Measurements from ENCODE around the gene TBX5. TPM values are rescaled to one million over a fixed set of nuclear protein-coding genes. Genes with fewer than 3 reads are reported as not detected.

The TBX5 gene
- polyA plus RNA-seq, 1 of the 3 experiments (the other 2 are of a cell fraction) = not detected

GRCh38 chr12:114361545-114361944 lies 44.4 kb downstream of the TBX5 start (continued):
- TF ChIP-seq PBX3 (IDR thresholded peaks at IDR 0.05) = no peak

GRCh38 chr12:114360485-114360884 lies 45.5 kb downstream of the TBX5 start:
- Histone ChIP-seq H3K4me3 (ENCODE audit: low read depth in 2 of 2, low read length in 1 of 2) (no peak overlapping the region), H3K4me2 (no peak overlapping the region), H3F3A (replicated peaks; ENCODE audit: insufficient read depth) (no peaks in the 10 kb centered on the region), H3K9me3 (no peaks in the 10 kb centered on the region), H4K20me1 (ENCODE audit: insufficient read depth) (no peaks in the 10 kb centered on the region), H3K79me2 (ENCODE audit: insufficient read depth) (no peaks in the 10 kb centered on the region), H3K36me3 (replicated peaks in 1 of 2; ENCODE audit: control insufficient read depth in 1 of 2, insufficient read depth in 2 of 2, low read length in 1 of 2) (no peaks in the 10 kb centered on the region), H3K9me2 (no peaks in the 10 kb centered on the region), H3K4me1 (ENCODE audit: control insufficient read depth in 1 of 2, insufficient read depth in 2 of 2, low read depth in 1 of 2, low read length in 1 of 2) (no peaks in the 10 kb centered on the region), H3K9ac (no peak overlapping the region), H3K27me3 (ENCODE audit: insufficient read depth) (no peaks in the 10 kb centered on the region), H2AFZ (ENCODE audit: low read depth) (no peak overlapping the region), H3K27ac (ENCODE audit: low read depth in 2 of 2, low read length in 1 of 2) (no peak overlapping the region)
- ChIA-PET POLR2A (no interaction called here), CTCF (no interaction called here)
- no peak for TF ChIP-seq TAF1 (IDR thresholded peaks at IDR 0.05; ENCODE audit: borderline replicate concordance, low read depth, low read length)
- TF ChIP-seq CTCF (IDR thresholded peaks at IDR 0.05) = no peak
- TF ChIP-seq NFIC (IDR thresholded peaks at IDR 0.05; ENCODE audit: borderline replicate concordance) = no peak
- no peak for TF ChIP-seq FOSL2 (IDR thresholded peaks at IDR 0.05; ENCODE audit: borderline replicate concordance, low read depth)
- no peak for TF ChIP-seq MEF2A (IDR thresholded peaks at IDR 0.05; ENCODE audit: borderline replicate concordance, low read depth)
- no peak for TF ChIP-seq EP300 (IDR thresholded peaks at IDR 0.05; ENCODE audit: borderline replicate concordance in 1 of 2, low read depth in 1 of 2, low read length in 1 of 2)
- no peak for TF ChIP-seq SMC3 (IDR thresholded peaks at IDR 0.05; ENCODE audit: low read depth, low read length)
- TF ChIP-seq FOXM1 (IDR thresholded peaks at IDR 0.05; ENCODE audit: low read depth) = no peak
- TF ChIP-seq POLR2AphosphoS5 (IDR thresholded peaks at IDR 0.05; ENCODE audit: low read depth, low read length) = no peak
- no peak for TF ChIP-seq NRF1 (IDR thresholded peaks at IDR 0.05; ENCODE audit: low read depth, low read length)
- no peak for TF ChIP-seq EZH2phosphoT487 (IDR thresholded peaks at IDR 0.05; ENCODE audit: borderline replicate concordance, low read depth)
- no peak for TF ChIP-seq CHD2 (IDR thresholded peaks at IDR 0.05; ENCODE audit: low read length, partially characterized antibody)
- no peak for DNase-seq

- CTCF ChIA-PET = no interaction called here
- TF ChIP-seq TCF12 (IDR thresholded peaks at IDR 0.05) (no peak), PBX3 (IDR thresholded peaks at IDR 0.05) (no peak), CHD2 (IDR thresholded peaks at IDR 0.05; ENCODE audit: low read length, partially characterized antibody) (no peak), NFIC (IDR thresholded peaks at IDR 0.05; ENCODE audit: borderline replicate concordance) (peak; percentile 27; the same call in 1 of the 2 replicates), TEAD4 (IDR thresholded peaks at IDR 0.05; ENCODE audit: borderline replicate concordance, insufficient read depth) (no peak), RCOR1 (IDR thresholded peaks at IDR 0.05; ENCODE audit: low read length) (no peak), MXI1 (IDR thresholded peaks at IDR 0.05; ENCODE audit: low read depth, low read length) (no peak), ELF1 (IDR thresholded peaks at IDR 0.05) (no peak), REST (IDR thresholded peaks at IDR 0.05; ENCODE audit: low read depth, low read length) (no peak)
Observed at GRCh38 chr12:114355389-114356088, 50.4 kb downstream of the TBX5 start.

More at GRCh38 chr12:114355389-114356088, 50.4 kb downstream of the TBX5 start:
- no peaks in the 10 kb centered on the region for H3K36me3 ChIP-seq (replicated peaks in 1 of 2; ENCODE audit: control insufficient read depth in 1 of 2, insufficient read depth in 2 of 2, low read length in 1 of 2)
- H2AFZ ChIP-seq (ENCODE audit: low read depth) = no peak overlapping the region
- POLR2A ChIA-PET = no interaction called here
- no peaks in the 10 kb centered on the region for H3K9me2 ChIP-seq
- no peaks in the 10 kb centered on the region for H3K79me2 ChIP-seq (ENCODE audit: insufficient read depth)
- no peaks in the 10 kb centered on the region for H4K20me1 ChIP-seq (ENCODE audit: insufficient read depth)
- H3K4me1 ChIP-seq (ENCODE audit: control insufficient read depth in 1 of 2, insufficient read depth in 2 of 2, low read depth in 1 of 2, low read length in 1 of 2) = no peaks in the 10 kb centered on the region
- H3K27me3 ChIP-seq (ENCODE audit: insufficient read depth) = no peaks in the 10 kb centered on the region
- H3K27ac ChIP-seq (ENCODE audit: low read depth in 2 of 2, low read length in 1 of 2) = no peak overlapping the region
- H3K4me3 ChIP-seq (ENCODE audit: low read depth in 2 of 2, low read length in 1 of 2) = no peak overlapping the region
- no peak overlapping the region for H3K4me2 ChIP-seq
- no peaks in the 10 kb centered on the region for H3F3A ChIP-seq (replicated peaks; ENCODE audit: insufficient read depth)
- 18% methylated on average over 13 of the region's 16 CpGs for WGBS (ENCODE audit: low lambda C conversion rate)
- H3K9me3 ChIP-seq = no peaks in the 10 kb centered on the region
- no peak overlapping the region for H3K9ac ChIP-seq
- DNase-seq = peak; percentile 19

Data from SK-N-SH (cell line).